HG03378 (cell line): Measurements from ENCODE around the gene NKAIN2.
"Not testable (repeated sequence)": the region's sequence is repeated elsewhere in the genome, so short reads cannot be mapped to it uniquely, and the experiment has no call there.

Experiments
- ATAC-seq: cut with Tn5 transposase; IDR thresholded peaks from one replicate; pipeline ENCODE4 v1.9.1; 2021; ENCODE audit warnings: mild to moderate bottlenecking, moderate library complexity; ENCODE audit not compliant: unreplicated experiment

The NKAIN2 gene

DNA sequence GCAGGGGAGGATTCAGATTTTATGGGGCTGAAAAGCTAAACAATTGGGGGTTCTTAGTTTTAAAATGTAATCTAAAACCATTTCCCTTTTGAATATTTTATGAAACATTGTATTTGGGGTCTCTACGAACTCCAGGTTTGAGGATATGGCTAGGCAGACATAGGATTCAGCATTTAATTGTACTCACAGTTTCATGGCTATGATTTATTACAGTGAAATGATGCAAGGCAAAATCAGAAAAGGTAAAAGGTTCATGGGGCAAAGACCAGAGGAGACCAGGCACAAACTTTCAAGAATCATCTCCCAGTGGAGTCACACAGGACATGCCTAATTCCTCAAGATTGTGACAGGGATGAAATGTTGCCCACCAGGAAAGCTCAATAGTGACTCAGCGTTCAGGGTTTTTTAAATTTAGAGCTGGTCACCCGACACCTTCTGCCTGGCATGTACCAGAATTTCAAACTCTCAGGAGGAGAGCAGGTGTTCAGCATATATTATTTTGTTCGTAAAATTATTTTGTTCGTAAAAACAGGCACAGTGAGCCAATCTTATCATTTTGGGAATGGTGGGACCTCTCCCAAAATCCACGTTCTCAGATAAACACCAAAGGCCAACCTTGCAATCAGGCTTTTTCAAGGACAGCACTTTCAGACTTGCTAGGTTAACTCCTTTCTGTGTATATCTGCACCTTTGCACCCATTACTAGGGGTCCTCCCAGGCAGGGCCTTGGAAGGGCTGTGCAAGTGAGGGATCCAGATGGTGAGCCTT lies 270.3 kb downstream of the NKAIN2 start:
- no peak for ATAC-seq

DNA sequence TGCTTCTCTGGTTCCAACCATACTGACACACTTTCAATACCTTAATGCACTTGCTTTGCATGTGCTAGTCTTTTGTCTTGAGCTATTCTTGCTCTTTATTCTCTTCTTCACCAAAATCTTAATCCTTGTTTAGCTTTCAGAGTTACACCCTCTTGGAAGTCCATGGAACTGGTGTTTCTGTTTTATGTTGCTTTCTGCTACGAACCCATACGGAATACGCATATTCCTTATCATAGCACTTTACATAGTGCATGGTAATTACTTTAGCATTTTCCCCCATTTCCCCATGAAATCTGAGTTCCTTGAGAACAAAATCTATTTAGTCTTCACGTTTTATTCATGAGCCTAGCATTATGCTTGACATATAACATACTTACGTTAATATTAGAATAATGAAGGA lies 270.9 kb downstream of the NKAIN2 start:
- ATAC-seq, result no peak

DNA sequence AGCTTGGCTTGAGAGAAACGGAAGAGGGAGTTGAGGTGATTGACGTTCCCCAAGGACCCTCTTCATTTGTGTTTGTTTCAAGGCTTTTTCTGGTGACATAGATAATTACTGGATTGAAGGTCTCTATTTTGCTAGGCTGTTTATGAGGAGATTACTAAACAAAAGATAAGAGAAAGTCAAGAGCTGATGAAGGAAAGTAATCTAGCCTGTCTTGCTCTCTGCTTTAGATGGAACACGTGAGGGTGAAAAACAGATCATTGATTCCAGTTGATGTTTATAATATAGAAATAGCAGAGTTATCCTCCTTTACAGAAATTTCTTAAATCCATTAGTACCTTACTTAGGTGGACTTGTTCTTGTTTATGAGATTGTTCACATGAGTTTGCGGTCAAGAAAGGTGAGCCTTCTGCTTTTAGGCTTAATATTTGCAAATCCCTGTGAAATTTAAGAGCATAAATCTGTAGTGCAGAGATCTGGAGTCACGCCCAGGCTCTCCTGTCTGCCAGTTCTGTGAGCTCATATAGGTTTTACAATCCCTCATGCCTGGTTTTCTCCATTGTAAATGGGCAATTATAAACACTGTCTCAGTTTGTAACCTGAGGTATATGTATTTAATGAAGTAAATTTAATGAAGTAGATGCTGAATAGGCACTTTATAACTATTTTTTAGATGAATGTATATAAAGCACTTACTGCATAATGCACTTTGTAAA lies 272.8 kb downstream of the NKAIN2 start:
- ATAC-seq, result no peak

DNA sequence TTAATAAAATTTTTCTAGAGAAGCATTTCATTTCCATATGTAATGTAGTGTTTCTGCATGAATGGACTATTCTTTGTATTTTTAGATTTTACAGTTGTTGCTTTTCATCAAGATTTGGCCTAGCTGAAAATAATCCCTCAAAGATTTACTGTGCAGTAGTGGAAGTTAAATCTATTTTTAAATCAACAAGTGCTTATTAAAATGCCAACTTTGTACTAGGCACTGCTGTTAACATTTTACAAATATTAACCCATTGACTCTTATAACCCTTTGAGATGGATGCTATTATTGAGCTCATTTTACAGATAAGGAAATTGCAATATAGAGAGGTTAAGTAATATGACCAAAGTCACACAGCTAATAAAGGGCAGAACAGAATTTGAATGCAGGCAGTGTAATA lies 274.5 kb downstream of the NKAIN2 start:
- no peak for ATAC-seq

DNA sequence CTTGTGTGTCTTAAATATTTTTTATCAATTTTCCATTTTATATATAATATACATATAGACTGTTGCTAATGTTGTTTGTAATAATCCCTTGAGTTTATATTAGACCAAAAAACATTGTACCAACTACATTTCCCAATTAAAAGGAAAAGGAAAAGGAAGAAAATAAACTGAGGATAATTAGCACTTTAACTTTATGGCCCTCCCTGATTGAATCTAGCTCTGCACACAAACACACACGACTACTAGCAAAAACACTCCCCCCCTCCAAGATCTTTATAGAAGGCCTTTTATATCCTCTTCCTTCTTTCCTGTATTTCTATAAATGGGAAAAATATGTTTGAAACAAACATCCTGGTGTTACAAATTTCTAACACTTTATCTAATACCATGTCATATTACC lies 276.8 kb downstream of the NKAIN2 start:
- ATAC-seq, result no peak

DNA sequence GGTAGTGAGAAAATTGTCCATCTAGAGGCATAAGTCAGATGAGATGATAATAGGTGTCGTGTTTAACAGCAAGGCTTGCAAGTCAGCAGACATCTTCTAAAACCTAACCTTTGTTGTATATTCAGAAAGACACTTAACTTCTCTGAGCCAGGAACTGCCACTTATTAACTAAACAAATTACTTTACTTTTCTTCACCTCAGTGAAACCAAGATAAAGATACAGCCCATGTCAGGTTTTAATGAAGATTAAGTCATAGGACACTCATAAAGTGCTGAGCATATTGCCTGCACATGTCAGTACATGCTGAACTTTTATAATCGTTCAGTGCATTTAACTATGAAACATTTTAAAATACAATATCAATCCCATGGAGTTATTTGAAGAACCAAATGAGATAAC lies 286.8 kb downstream of the NKAIN2 start:
- no peak for ATAC-seq

DNA sequence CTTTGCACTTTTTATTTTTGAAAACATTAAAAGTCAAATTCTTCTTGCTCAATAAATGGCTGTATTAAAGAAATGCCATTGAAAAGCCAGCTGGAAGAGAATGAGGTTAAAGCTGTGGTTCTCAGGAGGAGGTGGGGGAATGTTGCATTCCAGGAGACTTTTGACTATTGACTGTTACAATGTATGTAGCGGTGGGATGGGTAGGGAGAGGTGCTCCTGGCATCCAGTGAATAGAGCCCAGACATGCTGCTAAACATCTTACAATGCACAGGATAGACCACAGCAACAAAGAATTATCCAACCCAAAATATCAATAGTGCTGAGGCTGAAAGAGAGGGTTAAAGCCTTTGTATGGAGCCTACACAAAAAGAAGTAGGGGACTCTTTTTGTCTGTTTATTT lies 295.9 kb downstream of the NKAIN2 start:
- no peak for ATAC-seq

DNA sequence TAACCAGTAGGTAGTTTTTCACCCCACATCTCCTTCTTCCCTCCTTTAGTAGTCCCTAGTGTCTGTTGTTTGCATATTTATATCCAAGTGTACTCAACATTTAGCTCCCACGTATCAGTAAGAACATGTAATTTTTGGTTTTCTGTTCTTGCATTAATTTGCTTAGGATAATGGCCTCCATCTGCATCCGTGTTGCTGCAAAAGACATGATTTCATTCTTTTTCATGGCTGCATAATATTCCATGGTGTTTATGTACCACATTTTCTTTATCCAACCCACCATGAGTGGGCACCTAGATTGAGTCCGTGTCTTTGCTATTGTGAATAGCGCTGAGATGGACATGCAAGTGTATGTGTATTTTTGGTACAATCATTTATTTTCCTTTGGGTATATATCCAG lies 306.8 kb downstream of the NKAIN2 start:
- no peak for ATAC-seq

DNA sequence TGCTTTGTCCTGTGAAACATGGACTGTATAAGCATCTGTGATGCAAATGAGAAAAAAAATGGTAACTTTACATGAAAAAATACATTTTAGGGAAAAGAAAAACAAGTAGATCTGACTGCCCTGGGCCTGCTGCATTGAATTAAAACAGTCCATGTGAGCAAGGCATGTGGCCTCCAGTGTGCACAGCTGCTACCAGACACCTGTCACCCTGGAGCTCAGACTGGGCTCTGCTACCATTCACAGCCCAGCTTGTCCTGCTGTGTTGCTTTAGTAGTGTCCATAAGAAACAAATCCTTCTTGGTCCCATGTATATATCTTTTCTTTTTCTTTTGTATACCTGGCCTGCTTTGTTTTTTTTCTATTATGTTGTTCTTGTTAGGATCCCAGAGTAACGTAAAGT lies 315.9 kb downstream of the NKAIN2 start:
- ATAC-seq, result no peak

DNA sequence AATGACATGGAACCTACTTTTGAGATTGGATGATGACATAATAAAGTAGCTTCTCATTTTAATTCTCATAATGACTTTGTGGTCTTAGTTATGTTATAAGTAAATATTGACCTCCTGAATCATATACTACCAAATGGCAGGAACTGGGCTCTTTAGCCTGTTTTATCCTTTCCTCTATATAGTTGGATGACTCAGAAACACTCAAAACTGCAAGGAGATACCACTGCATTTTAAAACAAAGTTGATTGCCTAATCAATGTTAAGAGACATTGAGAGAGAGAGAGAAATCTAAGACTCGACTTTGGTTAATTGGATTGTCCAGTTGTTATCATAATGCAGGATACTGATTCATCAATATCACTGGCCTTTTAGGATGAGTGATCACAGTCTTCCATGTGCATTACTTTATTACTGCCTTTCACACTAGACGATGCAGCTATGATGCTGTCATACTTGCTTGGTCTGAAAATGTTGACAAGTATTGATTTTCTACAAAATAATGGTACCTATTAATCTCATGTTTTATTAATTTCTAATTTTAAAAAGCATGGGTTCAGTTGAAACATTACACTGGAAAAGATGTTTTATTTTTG lies 320.0 kb downstream of the NKAIN2 start:
- ATAC-seq, result no peak

DNA sequence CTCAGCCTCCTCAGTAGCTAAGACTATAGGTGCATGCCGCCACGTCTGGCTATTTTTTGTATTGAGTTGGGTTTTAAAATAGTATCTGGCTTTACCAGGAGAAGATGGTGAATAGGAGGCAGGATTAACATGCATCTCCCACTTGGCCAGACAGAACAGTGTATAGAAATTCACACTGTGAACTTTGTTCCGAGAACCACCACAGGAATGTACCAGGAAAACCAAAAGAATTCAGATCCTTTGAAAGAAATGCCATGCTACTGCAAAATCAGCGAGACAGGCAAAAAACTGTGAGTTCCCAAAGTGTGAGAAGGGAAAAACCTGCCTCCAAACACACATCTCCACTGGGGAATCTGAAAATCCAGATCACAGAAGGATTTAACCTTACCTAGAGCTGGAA lies 327.6 kb downstream of the NKAIN2 start:
- ATAC-seq, result no peak

DNA sequence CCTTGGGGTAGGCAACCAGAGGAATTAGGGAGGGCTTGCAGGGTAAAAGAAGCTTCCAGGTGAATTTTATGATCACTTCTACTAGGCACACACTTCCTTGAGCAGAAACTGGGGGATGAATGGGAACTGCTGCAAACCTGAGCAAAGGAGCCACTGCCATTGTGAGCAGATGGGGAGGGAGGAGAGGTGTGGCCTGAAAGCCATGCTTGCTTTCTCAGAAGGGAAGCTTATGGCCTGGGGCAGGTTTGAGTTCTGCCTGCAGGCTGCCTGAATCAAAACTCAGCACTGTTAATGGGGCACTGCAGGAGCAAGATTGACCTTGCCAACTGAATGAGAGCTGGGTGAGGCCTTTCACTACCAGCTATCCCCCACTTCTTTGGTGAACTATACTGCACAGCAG lies 328.1 kb downstream of the NKAIN2 start:
- ATAC-seq, result no peak

DNA sequence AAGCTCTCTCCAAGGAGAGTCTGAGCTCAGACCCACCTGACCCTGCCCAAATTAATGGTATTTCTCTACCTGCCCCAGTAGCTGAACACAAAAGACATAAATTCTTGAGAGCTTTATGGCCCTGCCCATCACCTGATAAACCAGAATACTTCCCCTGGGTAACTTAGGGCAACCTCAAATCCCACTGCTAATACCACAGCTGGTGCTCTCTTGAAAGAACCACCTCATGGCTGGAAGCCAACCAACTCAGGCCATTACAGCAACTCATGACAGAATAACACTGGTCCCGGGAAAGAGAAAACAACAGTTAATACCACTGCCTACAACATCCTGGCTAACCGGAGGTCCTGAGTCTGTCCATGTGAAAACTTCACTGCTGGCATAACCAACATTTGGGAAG lies 328.6 kb downstream of the NKAIN2 start:
- no peak for ATAC-seq

DNA sequence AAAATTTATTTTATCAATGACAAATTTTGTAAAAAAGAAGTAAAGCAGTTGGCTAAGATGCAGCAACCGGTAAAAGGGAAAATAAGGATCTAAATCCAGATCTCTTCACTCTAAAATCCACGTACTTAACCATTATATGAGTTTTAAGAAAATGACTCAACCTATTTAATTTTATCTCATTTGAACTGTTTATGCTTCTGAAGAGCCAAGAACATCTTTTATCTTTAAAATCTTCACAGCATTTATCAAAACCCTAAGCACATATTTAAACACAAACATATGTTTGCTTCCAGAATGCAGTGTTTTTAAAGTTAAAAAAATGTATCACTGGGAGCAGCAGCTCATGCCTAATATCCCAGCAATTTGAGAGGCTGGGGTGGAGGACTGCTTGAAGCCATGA lies 339.2 kb downstream of the NKAIN2 start:
- no peak for ATAC-seq

DNA sequence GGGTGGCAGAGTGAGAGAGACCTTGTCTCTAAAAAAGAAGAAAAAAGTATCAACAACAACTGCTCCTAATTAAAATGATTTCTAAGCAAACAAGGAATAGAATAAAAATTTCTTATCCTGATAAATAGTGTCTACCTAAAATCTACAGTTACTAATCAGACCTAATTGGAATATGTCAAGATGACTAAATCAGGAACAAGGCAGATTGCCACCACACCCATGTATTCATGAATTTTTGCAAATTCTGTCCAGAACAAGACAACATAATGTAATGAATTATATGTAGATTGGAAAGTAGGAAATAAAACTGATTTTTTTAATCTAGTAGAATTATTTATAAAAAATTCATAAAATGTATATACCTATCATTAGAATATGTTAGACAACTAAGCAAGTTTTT lies 339.8 kb downstream of the NKAIN2 start:
- ATAC-seq, result no peak

DNA sequence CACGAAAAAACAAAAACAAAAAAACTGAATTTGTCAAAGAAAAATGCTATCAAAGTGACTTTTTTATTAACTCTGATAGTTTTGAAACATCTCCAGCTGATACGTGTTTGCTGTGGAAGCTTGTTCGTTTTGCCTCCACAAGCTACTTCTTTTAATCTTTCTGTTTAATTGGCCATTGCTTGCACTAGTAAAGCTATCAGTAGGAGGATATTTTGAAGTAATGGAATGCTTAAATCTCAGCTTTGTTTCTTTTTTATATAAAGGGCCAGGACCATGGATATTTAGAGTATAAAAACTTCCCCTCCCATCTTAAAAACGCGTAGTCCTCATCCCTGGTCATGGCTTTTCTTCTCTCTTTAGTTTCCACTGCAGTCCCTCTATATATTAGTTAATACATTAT lies 344.0 kb downstream of the NKAIN2 start:
- no peak for ATAC-seq

DNA sequence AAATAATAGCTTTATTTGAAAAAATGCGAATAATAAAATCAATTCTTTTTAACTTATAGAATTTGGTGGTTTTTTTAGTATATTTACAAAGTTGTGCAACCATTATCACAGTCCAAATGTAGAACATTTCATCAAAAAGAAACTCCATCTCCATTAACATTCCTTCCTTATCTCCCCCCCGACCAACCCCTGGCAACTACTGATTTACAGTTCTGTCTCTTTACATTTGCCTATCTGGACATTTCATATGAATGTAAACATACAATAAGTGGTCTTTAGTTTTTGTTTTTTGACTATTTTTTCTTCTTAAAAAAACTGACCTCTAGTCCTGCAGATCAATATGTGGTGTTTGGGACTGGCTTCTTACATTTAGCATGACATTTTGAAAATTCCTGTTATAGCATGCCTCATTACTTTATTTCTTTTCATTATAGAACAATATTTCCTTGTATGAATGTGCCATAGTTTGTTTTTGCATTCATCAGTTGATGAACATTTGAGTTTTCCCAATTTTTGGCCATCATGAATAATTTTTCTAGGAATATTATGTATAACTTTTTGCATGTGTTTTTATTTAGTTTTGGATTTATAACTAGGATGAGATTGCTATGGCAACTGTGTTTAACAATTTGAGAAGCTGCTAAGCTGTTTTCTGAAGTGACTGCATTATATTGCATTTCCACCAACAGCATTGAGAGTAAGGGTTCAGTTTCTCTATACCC lies 344.7 kb downstream of the NKAIN2 start:
- no peak for ATAC-seq

DNA sequence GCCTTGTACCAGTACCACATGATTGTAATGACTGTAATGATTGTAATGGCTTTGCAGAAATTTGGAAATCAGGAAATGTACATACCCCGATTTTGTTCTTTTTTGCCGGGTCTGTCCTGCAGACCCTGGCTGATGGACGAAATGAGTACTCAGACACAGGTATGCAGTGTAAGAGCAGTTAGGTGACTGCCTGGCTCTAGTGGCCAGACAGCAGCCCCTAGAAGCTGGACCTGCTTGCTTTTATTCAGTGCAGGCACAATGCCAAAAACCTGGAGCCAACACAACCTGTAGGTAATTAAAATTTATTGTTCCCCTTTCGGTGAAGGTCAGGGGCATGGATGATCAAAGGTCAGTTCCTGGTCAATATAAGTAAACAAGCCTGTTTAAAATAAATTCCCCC lies 346.0 kb downstream of the NKAIN2 start:
- no peak for ATAC-seq

DNA sequence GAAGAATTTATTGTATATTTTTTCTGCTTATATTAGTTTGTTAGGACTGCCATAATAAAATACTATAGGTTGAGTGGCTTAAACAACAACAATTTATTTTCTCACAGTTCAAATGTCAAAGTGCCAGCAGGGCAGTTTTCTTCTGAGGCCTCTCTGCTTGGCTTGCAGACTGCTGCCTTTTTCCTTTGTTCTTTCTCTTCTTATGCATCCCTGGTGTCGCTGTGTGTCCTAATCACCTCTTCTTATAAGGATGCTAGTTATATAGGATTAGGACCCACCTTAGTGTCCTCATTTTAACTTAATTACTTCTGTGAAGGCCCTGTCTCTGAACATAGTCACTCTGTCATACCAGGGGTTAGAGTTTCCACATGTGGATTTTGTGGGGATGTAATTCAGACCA lies 354.4 kb downstream of the NKAIN2 start:
- ATAC-seq, result no peak

DNA sequence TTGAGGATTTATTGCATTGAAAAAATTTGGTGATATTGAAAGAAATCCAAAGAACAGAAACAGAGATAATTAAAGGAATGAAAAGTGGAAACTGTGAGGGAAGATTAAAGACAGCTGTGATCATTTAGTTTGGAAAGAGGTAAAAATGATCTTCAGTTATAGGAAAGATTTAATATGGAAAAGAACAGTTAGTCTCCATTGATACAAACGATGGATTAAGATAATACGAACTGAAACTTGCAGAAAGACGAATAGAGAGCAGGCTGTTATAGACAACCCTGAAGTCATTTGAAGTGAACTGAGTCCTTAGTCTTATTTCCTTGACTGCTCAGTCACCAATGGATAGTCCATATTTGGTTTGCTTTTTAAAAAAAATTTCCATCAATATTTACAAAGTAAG lies 360.0 kb downstream of the NKAIN2 start:
- no peak for ATAC-seq

DNA sequence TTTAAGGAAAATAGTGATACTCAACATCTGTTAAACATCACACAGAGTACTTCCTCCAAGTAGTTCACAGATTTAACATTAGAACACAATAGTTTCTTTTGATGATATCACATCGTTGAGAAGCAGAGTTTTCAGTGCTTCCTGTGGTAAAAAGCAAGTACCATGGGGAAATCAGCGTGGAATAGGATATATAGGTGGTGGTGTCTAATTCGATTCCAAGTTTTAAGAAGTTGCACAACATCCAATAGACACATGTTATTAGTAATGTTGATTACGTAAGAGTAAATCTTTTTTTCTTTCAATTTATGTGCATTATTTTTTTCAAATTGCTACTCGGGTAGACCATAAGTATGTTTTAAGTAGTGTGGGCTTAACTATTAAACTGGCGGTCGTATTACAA lies 360.7 kb downstream of the NKAIN2 start:
- ATAC-seq, result no peak

DNA sequence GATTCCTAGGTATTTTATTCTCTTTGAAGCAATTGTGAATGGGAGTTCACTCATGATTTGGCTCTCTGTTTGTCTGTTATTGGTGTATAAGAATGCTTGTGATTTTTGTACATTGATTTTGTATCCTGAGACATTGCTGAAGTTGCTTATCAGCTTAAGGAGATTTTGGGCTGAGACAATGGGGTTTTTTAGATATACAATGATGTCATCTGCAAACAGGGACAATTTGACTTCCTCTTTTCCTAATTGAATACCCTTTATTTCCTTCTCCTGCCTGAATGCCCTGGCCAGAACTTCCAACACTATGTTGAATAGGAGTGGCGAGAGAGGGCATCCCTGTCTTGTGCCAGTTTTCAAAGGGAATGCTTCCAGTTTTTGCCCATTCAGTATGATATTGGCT lies 363.6 kb downstream of the NKAIN2 start:
- ATAC-seq, result not testable (repeated sequence)
